ENCODE measurements around the gene FAAP20. TPM values are rescaled to one million over a fixed set of nuclear protein-coding genes. Genes with fewer than 3 reads are reported as not detected.

The FAAP20 gene
- total and polyA plus RNA-seq, 2 of the 8 experiments (the other 6 are each of a cell fraction or from before 2014, with no cell fraction given): 58.4 to 99.8 TPM

GRCh38 chr1:2168090-2168489, 26.5 kb downstream of the FAAP20 start:
- POLR2A ChIA-PET (ENCODE audit: partially characterized antibody): no interaction called here
- no peak for FAIRE-seq
- no peak for TF ChIP-seq POLR2AphosphoS5 (IDR thresholded peaks at IDR 0.05; ENCODE audit: low read depth, low read length)
- no peak for TF ChIP-seq E2F6 (IDR thresholded peaks at IDR 0.05)
- no peak for TF ChIP-seq USF2 (IDR thresholded peaks at IDR 0.05; ENCODE audit: low read length)
- TF ChIP-seq POU5F1 (IDR thresholded peaks at IDR 0.05; ENCODE audit: low read depth, low read length): no peak
- TF ChIP-seq SRF (IDR thresholded peaks at IDR 0.05; ENCODE audit: low read depth, low read length): no peak
- no peak for TF ChIP-seq KDM5A (IDR thresholded peaks at IDR 0.05; ENCODE audit: low read length)
- TF ChIP-seq NRF1 (IDR thresholded peaks at IDR 0.05; ENCODE audit: low read depth, low read length): no peak
- TF ChIP-seq ATF3 (IDR thresholded peaks at IDR 0.05; ENCODE audit: insufficient read depth, low read depth, low read length): no peak
- no peak for TF ChIP-seq HDAC2 (IDR thresholded peaks at IDR 0.05; ENCODE audit: borderline replicate concordance in 1 of 2, low read depth in 2 of 2, low read length in 2 of 2)
- TF ChIP-seq ZNF274 (IDR thresholded peaks at IDR 0.05; ENCODE audit: borderline replicate concordance, extremely low read depth, low read length): no peak
- TF ChIP-seq JUND (IDR thresholded peaks at IDR 0.05; ENCODE audit: low read length): no peak
- no peak for TF ChIP-seq KDM1A (IDR thresholded peaks at IDR 0.05; ENCODE audit: borderline replicate concordance, low read length)

More at GRCh38 chr1:2168090-2168489, 26.5 kb downstream of the FAAP20 start:
- no peak overlapping the region for H3K27ac ChIP-seq (ENCODE audit: low read depth, low read length)
- H4K8ac ChIP-seq (ENCODE audit: extremely low read depth, insufficient read depth, low read length): no peak overlapping the region
- no peak overlapping the region for H3K23ac ChIP-seq (ENCODE audit: insufficient read length)
- CTCF ChIA-PET (ENCODE audit: partially characterized antibody): interaction anchor here (0.7 kb wide), 2 partner anchors 9 to 272 kb away, joined by 3 read pairs; no protein-coding TSS in a partner anchor
- H2BK15ac ChIP-seq (ENCODE audit: low read length): no peak overlapping the region
- no peak overlapping the region for H2BK5ac ChIP-seq (ENCODE audit: low read depth, low read length)
- H3K23me2 ChIP-seq (ENCODE audit: low read depth, low read length): no peaks in the 10 kb centered on the region
- no peak overlapping the region for H2BK20ac ChIP-seq (ENCODE audit: low read length)
- H3K9ac ChIP-seq (replicated peaks in 1 of 4; ENCODE audit: extremely low read depth in 1 of 4, low read depth in 3 of 4, low read length in 3 of 4): no peak overlapping the region
- H3K4ac ChIP-seq (replicated peaks; ENCODE audit: insufficient read length, low read depth, low read length): no peak overlapping the region
- no peaks in the 10 kb centered on the region; a peak in 1 of 4 replicates for H3K79me2 ChIP-seq (ENCODE audit: control insufficient read depth in 1 of 2, insufficient read depth in 2 of 2, low read length in 2 of 2)
- H3K27me3 ChIP-seq (replicated peaks in 1 of 4; ENCODE audit: control insufficient read depth in 3 of 4, extremely low read depth in 1 of 4, insufficient read depth in 3 of 4, low read length in 3 of 4): no peaks in the 10 kb centered on the region
- H2BK120ac ChIP-seq (replicated peaks; ENCODE audit: low read depth, low read length): no peak overlapping the region
- H3K79me1 ChIP-seq (ENCODE audit: low read depth, low read length): no peaks in the 10 kb centered on the region; the same call in none of the 2 replicates
- no peak overlapping the region for H4K91ac ChIP-seq (replicated peaks; ENCODE audit: insufficient read length, low read length)
- H3K9me3 ChIP-seq (ENCODE audit: insufficient read depth in 2 of 2, low read depth in 1 of 2, low read length in 1 of 2): no peaks in the 10 kb centered on the region
- no peak overlapping the region for H4K5ac ChIP-seq (ENCODE audit: insufficient read length, low read depth, low read length)
- no peak overlapping the region for H3K14ac ChIP-seq (ENCODE audit: insufficient read length)
- H3K36me3 ChIP-seq (ENCODE audit: control insufficient read depth in 2 of 4, insufficient read depth in 4 of 4, low read length in 3 of 4): peaks cover 0 to 8% (median under 1%) of the 10 kb centered on the region in 4 experiments; a peak in 3 of 8 replicates
- peaks cover 0 to 3% (median 0%) of the 10 kb centered on the region in 4 experiments; a peak in 2 of 7 replicates for H3K4me1 ChIP-seq (replicated peaks in 1 of 4; ENCODE audit: control insufficient read depth in 3 of 4, insufficient read depth in 4 of 4, low read length in 3 of 4)
- H3K4me2 ChIP-seq (ENCODE audit: insufficient read depth in 1 of 2, low read depth in 2 of 2, low read length in 2 of 2): no peak overlapping the region
- no peak overlapping the region for H2AK5ac ChIP-seq (ENCODE audit: low read depth, low read length)
- no peak overlapping the region for H2AFZ ChIP-seq (ENCODE audit: low read length)
- no peak for DNase-seq (ENCODE audit: low read depth in 1 of 2, low spot score in 2 of 2)
- peaks cover 0 to 5% of the 10 kb centered on the region in 2 experiments for H4K20me1 ChIP-seq (replicated peaks in 1 of 2; ENCODE audit: control insufficient read depth in 1 of 2, insufficient read depth in 2 of 2, low read length in 2 of 2)
- 95% methylated on average over 13 of the region's 13 CpGs; no CpG with 5 or more reads in 1 of the 2 experiments for WGBS, 2 experiments (ENCODE audit: extremely low coverage in 1 of 2, insufficient coverage in 1 of 2, insufficient read length in 1 of 2, insufficient replicate concordance in 2 of 2, low coverage in 1 of 2, low lambda C conversion rate in 2 of 2, missing lambda C conversion rate in 1 of 2)
- no peak overlapping the region for H3K18ac ChIP-seq (ENCODE audit: extremely low read depth, low read length)
- H2BK12ac ChIP-seq (ENCODE audit: low read depth, low read length): no peak overlapping the region
- H3K4me3 ChIP-seq (ENCODE audit: extremely low read depth in 1 of 4, insufficient read depth in 2 of 4, low read depth in 3 of 4, low read length in 4 of 4): no peak overlapping the region
- H3K56ac ChIP-seq (replicated peaks; ENCODE audit: insufficient read length, low read depth, low read length): no peak overlapping the region

Measured in H1 (cell line).